Fibroblast of villous mesenchyme (primary cell): ENCODE data around the gene FOXRED1. TPM values are rescaled to one million over a fixed set of nuclear protein-coding genes. Genes with fewer than 3 reads are reported as not detected.

ENCODE experiments used
- DNase-seq: peaks from one replicate; pipeline ENCODE4 v3.0.0-alpha.2; 2010; ENCODE audit warnings: low read depth
- H3K4me3 ChIP-seq: 2 replicates; pipeline ENCODE4 v1.5.1; 2011; ENCODE audit warnings: low read depth, mild to moderate bottlenecking, low read length
- CTCF ChIP-seq: IDR thresholded peaks from 2 replicates; pipeline ENCODE4 v1.5.1; 2012; ENCODE audit warnings: low read depth, mild to moderate bottlenecking, low read length; ENCODE audit not compliant: insufficient read depth
- small RNA-seq: library from RNA; depleted of rRNA; stranded (forward); fragments of <200 nt; gene quantifications from one replicate; pipeline ENCODE3, GENCODE V24; 2012
- total RNA-seq: library from RNA; depleted of rRNA; stranded (reverse); fragments of >200 nt; gene quantifications from 2 replicates; pipeline ENCODE4 v1.2.3, GENCODE V29; 2012

The FOXRED1 gene
- total RNA-seq, 1 donor, result 6.0 TPM

GRCh38 chr11:126317756-126318573 is 49.0 kb downstream of the FOXRED1 start:
- DNase-seq, result peak; percentile 86
- peak overlapping the region; percentile 11 for H3K4me3 ChIP-seq
- TF ChIP-seq CTCF, result no peak

- TF ChIP-seq CTCF, result no peak
- DNase-seq, result peak; percentile 95
- peak overlapping the region; percentile 11 for H3K4me3 ChIP-seq
Measured at GRCh38 chr11:126318574-126319373, 49.8 kb downstream of the FOXRED1 start.

DNA sequence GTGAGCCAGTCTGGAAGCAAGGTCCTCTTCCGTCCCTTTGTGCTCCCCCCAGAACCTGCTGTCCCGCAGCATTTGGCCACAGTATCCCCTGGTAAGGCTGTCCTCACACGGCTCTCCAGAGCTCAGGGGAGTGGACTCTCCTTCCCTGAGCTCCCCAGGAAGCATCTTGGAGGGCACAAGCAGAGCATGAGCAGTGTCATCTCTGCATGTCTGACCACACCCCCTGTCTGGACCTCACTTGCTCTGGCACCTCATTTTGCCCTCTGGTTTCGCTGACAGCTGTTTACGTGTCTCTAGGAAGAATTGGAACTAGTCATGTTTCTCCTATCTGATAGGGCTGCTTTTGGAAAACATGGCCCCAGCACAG is 50.4 kb downstream of the FOXRED1 start:
- H3K4me3 ChIP-seq, result no peak overlapping the region
- TF ChIP-seq CTCF, result no peak
- peak; percentile 26 for DNase-seq

- H3K4me3 ChIP-seq, result no peak overlapping the region
- TF ChIP-seq CTCF, result no peak
- no peak for DNase-seq
Measured at GRCh38 chr11:126322996-126323395, 54.0 kb downstream of the FOXRED1 start.

DNA sequence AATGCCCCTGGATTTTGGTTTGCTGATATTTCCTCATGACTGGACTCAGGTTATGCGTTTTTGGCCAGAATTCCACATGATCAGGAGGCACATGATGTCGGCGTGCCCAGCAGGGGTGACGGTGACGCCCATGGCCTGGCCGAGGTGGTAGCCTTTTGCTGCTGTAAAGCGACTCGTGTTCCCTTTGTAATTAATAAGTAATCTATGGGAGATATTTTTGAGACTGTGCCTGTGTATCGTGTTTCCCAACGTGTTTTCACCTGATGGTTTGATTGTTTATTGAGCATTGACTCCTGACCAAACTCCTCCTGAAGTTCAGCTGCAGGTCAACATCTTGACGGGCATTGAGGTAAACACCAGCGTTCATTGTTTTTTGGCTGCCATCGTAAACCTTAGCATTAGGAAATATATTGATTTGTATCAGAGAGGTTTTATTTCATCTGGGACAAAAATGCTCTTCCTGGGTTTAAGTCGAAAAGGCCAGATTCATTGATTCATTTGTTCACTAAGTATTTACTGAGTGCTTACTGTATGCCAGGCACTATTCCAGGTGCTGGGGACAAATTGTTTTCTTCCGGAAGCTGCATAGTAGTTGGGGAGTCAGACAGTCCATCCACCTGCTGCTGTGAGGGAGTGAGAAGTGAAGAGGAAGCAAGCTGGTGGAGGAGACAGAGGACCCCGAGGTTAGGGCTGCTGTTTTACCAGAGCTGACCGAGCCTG is 58.5 kb downstream of the FOXRED1 start:
- DNase-seq, result no peak
- TF ChIP-seq CTCF, result no peak
- H3K4me3 ChIP-seq, result no peak overlapping the region

Small RNAs within 50 kb of the gene (small RNA-seq; reads per million reads assigned to genes)
- gene RN7SL351P, result not detected

Other genes with a start within 250 kb of the FOXRED1 start
- gene CDON, start 206.3 kb upstream of the FOXRED1 start, total RNA-seq, result 2.3 and 2.6 TPM in 2 replicates
- 18.0 and 19.0 TPM in 2 replicates for gene RPUSD4, start 57.5 kb upstream of the FOXRED1 start, total RNA-seq
- 25.8 and 38.0 TPM in 2 replicates for gene FAM118B, start 57.4 kb upstream of the FOXRED1 start, total RNA-seq
- 85.4 and 102 TPM in 2 replicates for gene SRPRA, start 259 bp upstream of the FOXRED1 start, total RNA-seq
- gene TIRAP, start 13.9 kb downstream of the FOXRED1 start, total RNA-seq, result 7.4 and 7.8 TPM in 2 replicates
- 10.4 and 12.9 TPM in 2 replicates for gene DCPS, start 34.9 kb downstream of the FOXRED1 start, total RNA-seq
- gene ST3GAL4, start 86.5 kb downstream of the FOXRED1 start, total RNA-seq, result 16.8 and 17.1 TPM in 2 replicates